DOHH2 (cell line): ENCODE data around the gene UROC1.

Experiments
- CTCF ChIP-seq: fragments of 200-600 bp; sonication (generic); IDR thresholded peaks from one replicate; pipeline ENCODE4 v1.5.1; 2014; ENCODE audit warnings: antibody characterized with exemption, mild to moderate bottlenecking, low read depth, low read length; ENCODE audit not compliant: poor library complexity, severe bottlenecking
- EZH2phosphoT487 ChIP-seq: fragments of 200-600 bp; sonication (generic); IDR thresholded peaks from 2 replicates; pipeline ENCODE4 v1.6.1; 2017; ENCODE audit warnings: borderline replicate concordance, mild to moderate bottlenecking, antibody characterized with exemption, low read length, moderate library complexity, mixed read lengths

- no peak for TF ChIP-seq CTCF
- TF ChIP-seq EZH2phosphoT487: no peak
These were observed 15.9 kb upstream of the UROC1 start for GRCh38 chr3:126533506-126533905.
